K562 (cell line): ENCODE results near the gene C12orf60.

Source experiments
- ARID1B ChIP-seq: fragments of 450-650 bp; IDR thresholded peaks from 2 replicates; pipeline ENCODE4 v1.6.1; 2016; ENCODE audit warnings: antibody characterized with exemption, mild to moderate bottlenecking, inconsistent platforms
- CEBPB ChIP-seq: fragments of 450-650 bp; IDR thresholded peaks from 2 replicates; pipeline ENCODE4 v1.6.1; 2016; ENCODE audit warnings: missing genetic modification characterization, missing compliant biosample characterization
- ESRRB ChIP-seq: fragments of 250-450 bp; sonication (Bioruptor Pico); IDR thresholded peaks from 2 replicates; pipeline ENCODE4 v1.5.0; 2020; ENCODE audit warnings: mild to moderate bottlenecking, moderate library complexity, borderline replicate concordance
- EZH2 ChIP-seq: IDR thresholded peaks from 2 replicates; pipeline ENCODE4 v1.6.1; 2012; ENCODE audit warnings: low read depth, mild to moderate bottlenecking, inconsistent platforms, low read length, borderline replicate concordance
- POLR2A ChIP-seq: fragments of 450-650 bp; conservative IDR thresholded peaks from 2 replicates; pipeline ENCODE4 v1.6.1; 2016
- TBP ChIP-seq: optimal IDR thresholded peaks from 2 replicates; pipeline ENCODE3; 2011; ENCODE audit warnings: low read depth, low read length, improper control_type of control experiment
- TEAD2 ChIP-seq: fragments of 450-650 bp; IDR thresholded peaks from 2 replicates; pipeline ENCODE4 v1.6.1; 2016; ENCODE audit warnings: missing genetic modification characterization, control low read depth, missing compliant biosample characterization
- ZNF766 ChIP-seq: fragments of 200-800 bp; sonication (Bioruptor generic); conservative IDR thresholded peaks from 2 replicates; pipeline ENCODE4 v1.6.1; 2016; ENCODE audit warnings: missing genetic modification characterization, missing compliant biosample characterization
- TF ChIP-seq, protein P1 (sequence below), 3 experiments: IDR thresholded peaks in 2 of 3; conservative IDR thresholded peaks in 1 of 3; 2 replicates each; pipeline ENCODE4 v1.5.1; 2011 to 2012; ENCODE audit warnings: low read length in 3 of 3, mild to moderate bottlenecking in 3 of 3, control low read depth in 2 of 3, improper control_type of control experiment in 1 of 3, inconsistent platforms in 1 of 3, low read depth in 1 of 3, mixed read lengths in 1 of 3, moderate library complexity in 1 of 3; ENCODE audit not compliant: insufficient read depth in 2 of 3

DNA sequence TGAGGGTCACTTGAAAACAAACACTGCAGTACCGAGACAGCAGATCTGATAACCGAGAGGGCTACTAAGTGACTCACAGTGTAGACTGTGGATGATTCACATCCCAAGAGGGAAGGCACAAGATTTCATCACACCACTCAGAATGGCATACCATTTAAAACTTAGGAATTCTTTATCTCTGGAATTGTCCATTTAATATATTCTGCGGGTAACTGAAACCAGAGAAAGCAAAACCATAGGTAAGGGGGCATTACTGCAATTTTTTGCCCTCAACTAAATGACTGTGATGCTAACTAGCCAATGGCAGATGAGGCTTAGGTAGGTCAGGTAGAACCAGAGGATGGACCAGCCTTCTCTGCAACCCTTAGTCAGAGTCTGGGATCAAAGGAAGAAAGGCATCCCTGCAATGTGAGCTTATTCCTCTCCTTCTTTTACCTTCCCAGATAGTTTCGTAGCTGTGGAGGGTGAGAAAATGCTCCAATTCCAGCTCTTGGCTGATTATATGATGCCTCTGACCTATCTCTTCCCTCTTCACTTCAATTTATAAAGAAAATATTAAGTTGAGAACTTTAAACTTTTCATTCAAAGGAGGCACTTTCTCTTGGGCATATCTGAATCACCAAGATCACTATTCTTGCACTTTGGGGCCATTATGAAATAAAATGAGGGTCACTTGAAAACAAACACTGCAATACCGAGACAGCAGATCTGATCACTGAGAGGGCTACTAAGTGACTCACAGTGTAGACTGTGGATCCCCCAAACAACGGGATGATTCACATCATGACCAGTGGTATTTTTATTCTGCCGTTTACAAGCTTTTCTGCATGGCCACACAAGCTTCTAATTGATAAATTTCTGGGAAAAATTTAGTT, 33.1 kb downstream of the C12orf60 start:
- TF ChIP-seq, protein P1, sequence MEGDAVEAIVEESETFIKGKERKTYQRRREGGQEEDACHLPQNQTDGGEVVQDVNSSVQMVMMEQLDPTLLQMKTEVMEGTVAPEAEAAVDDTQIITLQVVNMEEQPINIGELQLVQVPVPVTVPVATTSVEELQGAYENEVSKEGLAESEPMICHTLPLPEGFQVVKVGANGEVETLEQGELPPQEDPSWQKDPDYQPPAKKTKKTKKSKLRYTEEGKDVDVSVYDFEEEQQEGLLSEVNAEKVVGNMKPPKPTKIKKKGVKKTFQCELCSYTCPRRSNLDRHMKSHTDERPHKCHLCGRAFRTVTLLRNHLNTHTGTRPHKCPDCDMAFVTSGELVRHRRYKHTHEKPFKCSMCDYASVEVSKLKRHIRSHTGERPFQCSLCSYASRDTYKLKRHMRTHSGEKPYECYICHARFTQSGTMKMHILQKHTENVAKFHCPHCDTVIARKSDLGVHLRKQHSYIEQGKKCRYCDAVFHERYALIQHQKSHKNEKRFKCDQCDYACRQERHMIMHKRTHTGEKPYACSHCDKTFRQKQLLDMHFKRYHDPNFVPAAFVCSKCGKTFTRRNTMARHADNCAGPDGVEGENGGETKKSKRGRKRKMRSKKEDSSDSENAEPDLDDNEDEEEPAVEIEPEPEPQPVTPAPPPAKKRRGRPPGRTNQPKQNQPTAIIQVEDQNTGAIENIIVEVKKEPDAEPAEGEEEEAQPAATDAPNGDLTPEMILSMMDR (IDR thresholded peaks at IDR 0.05 in 2 of 3, conservative IDR thresholded peaks at IDR 0.05 in 1 of 3; ENCODE audit: insufficient read depth in 2 of 3, low read depth in 1 of 3, low read length in 3 of 3): no peak
- no peak for TF ChIP-seq TEAD2 (tag)
- TF ChIP-seq ARID1B: peak; percentile 71
- TF ChIP-seq CEBPB (tag): peak; percentile 66
- no peak for TF ChIP-seq ESRRB (CRISPR knock-in tag)
- TF ChIP-seq ZNF766 (CRISPR knock-in tag): no peak
- no peak for TF ChIP-seq TBP
- no peak for TF ChIP-seq POLR2A
- TF ChIP-seq EZH2: no peak
